Heart left ventricle (tissue), 13 donors: ENCODE measurements around the gene HMGB3.

Experiments used
- CTCF ChIP-seq, 12 donors: fragments of 200-600 bp; sonication (generic) in 4 of 12; IDR thresholded peaks; one replicate each; pipeline versions ENCODE4 v1.5.0 to v1.8.0; 2018 to 2022; ENCODE audit warnings: antibody characterized with exemption in 12 of 12, mild to moderate bottlenecking in 5 of 12
- POLR2A ChIP-seq, 2 donors: fragments of 450-650 bp; IDR thresholded peaks; one replicate each; pipeline ENCODE4 v1.6.1; 2017; ENCODE audit warnings: antibody characterized with exemption in 2 of 2, mild to moderate bottlenecking in 2 of 2, moderate library complexity in 2 of 2
- donor health status: ischemic (EF 13 %, LVEDD 7.1; RV severe dilation, severe dysfunction).
- donor health status: DM: no; HTN: yes; CAD: no.
- donor health status: DM: no; HTN: no; CAD: no.
- donor health status: ischemic (EF 25% LVEDD 6.9; RV normal size, moderate dysfunction).
- donor health status: ischemic (EF 25% LVEDD 5.7; RV mildly dilated, moderate dysfunction).
- donor health status: ischemic (EF 35%, LVEDD 5.7; RV mildly dilated, moderate dysfunction).
- donor health status: nonischemic (EF 11% LVEDD 7.7; RV severe dilation, severe dysfunction).
- donor health status: DM: yes; HTN: yes; CAD: no.
- donor health status: PGD.
- donor health status: ischemic (EF 29% LVEDD 5.4; RV normal size, mild dysfunction).
- donor health status: nonischemic (EF 23%, LVEDD 6.1; RV moderate dilation, normal function).

- no peak for TF ChIP-seq CTCF (IDR thresholded peaks at IDR 0.05)
- no peak for TF ChIP-seq POLR2A (IDR thresholded peaks at IDR 0.05)
Observed at GRCh38 chrX:151009582-151009981, 26.4 kb downstream of the HMGB3 start.
